BJ (cell line): ENCODE data around the gene DHX32. TPM values are rescaled to one million over a fixed set of nuclear protein-coding genes. Genes with fewer than 3 reads are reported as not detected.
"Not testable (repeated sequence)": the region's sequence is repeated elsewhere in the genome, so short reads cannot be mapped to it uniquely, and the experiment has no call there.

Source experiments
- CTCF ChIA-PET: fragments of 350-600 bp; formaldehyde crosslinking; extraction: SDS; loops from one replicate; lab custom pipeline; 2021; ENCODE audit warnings: antibody characterized with exemption, inconsistent platforms; lab: Yijun Ruan, JAX
- POLR2A ChIA-PET: fragments of 300-600 bp; sonication (Branson Sonifier 250); formaldehyde crosslinking; extraction: SDS; loops from one replicate; lab custom pipeline; 2021; ENCODE audit warnings: antibody characterized with exemption; lab: Charles Lee
- DNase-seq: peaks from one replicate; pipeline ENCODE4 v3.0.0-alpha.2; 2011; ENCODE audit warnings: low read depth
- H3K27me3 ChIP-seq: 2 replicates; pipeline ENCODE4 v1.6.0; 2011; ENCODE audit warnings: low read length; ENCODE audit not compliant: control insufficient read depth, insufficient read depth
- H3K36me3 ChIP-seq: 2 replicates; pipeline ENCODE4 v1.5.1; 2011; ENCODE audit warnings: low read length; ENCODE audit not compliant: control insufficient read depth, insufficient read depth
- H3K4me3 ChIP-seq: 2 replicates; pipeline ENCODE4 v1.5.1; 2011; ENCODE audit warnings: low read depth, mild to moderate bottlenecking, control low read depth, low read length
- CTCF ChIP-seq: IDR thresholded peaks from 2 replicates; pipeline ENCODE4 v1.5.1; 2011; ENCODE audit warnings: low read depth, mild to moderate bottlenecking, control low read depth, inconsistent platforms, low read length, moderate library complexity; ENCODE audit not compliant: insufficient read depth
- polyA plus RNA-seq: library from polyadenylated mRNA; depleted of rRNA; stranded (reverse); fragments of >200 nt; gene quantifications from 2 replicates; pipeline ENCODE4 v1.2.3, GENCODE V29; 2011

The DHX32 gene
- polyA plus RNA-seq, 1 experiment, result 18.2 TPM

- H3K27me3 ChIP-seq, result no peaks in the 10 kb centered on the region
Observed at GRCh38 chr10:125911145-125911544, 30.1 kb upstream of the DHX32 start.

GRCh38 chr10:125909491-125909890, 28.4 kb upstream of the DHX32 start:
- CTCF ChIA-PET, H3K4me3 ChIP-seq, POLR2A ChIA-PET, H3K27me3 ChIP-seq, DNase-seq, H3K36me3 ChIP-seq: not testable (repeated sequence)

More at GRCh38 chr10:125911145-125911544, 30.1 kb upstream of the DHX32 start:
- no peak for DNase-seq
- TF ChIP-seq CTCF, result no peak
- Histone ChIP-seq H3K4me3 (no peak overlapping the region), H3K36me3 (no peaks in the 10 kb centered on the region)
- CTCF ChIA-PET, result no interaction called here
- POLR2A ChIA-PET, result no interaction called here

DNA sequence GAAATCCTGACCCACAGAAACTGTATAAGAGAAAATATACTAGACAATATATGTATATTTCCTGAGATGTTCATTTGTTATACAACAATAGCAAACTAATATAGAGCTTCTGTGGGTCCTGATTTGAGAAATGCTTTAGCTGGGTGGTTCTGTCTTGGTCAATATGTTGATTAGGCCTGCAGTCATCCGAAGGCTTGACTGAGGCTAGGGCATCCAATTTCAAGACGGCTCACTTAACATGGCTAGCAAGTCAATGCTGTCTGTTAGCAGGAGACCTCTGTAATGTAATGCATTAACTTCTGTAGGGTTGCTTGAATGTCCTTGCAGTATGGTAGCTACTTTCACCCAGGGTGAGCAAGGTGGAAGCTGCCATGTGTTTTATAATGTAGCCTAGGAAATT, 27.7 kb upstream of the DHX32 start:
- DNase-seq, H3K27me3 ChIP-seq, H3K36me3 ChIP-seq, POLR2A ChIA-PET, CTCF ChIA-PET, H3K4me3 ChIP-seq: not testable (repeated sequence)

GRCh38 chr10:125907598-125907997, 26.5 kb upstream of the DHX32 start:
- H3K4me3 ChIP-seq, H3K27me3 ChIP-seq, CTCF ChIA-PET, DNase-seq, H3K36me3 ChIP-seq, POLR2A ChIA-PET: not testable (repeated sequence)

- POLR2A ChIA-PET, DNase-seq, H3K27me3 ChIP-seq, H3K4me3 ChIP-seq, H3K36me3 ChIP-seq: not testable (repeated sequence)
- CTCF ChIA-PET, result interaction anchor here (0.6 kb wide), 1 partner anchor 27 kb away, joined by 5 read pairs; no protein-coding TSS in a partner anchor
Observed at GRCh38 chr10:125905069-125905994, 24.2 kb upstream of the DHX32 start.

- H3K27me3 ChIP-seq, H3K4me3 ChIP-seq, CTCF ChIA-PET, POLR2A ChIA-PET, H3K36me3 ChIP-seq, DNase-seq: not testable (repeated sequence)
Observed at GRCh38 chr10:125903135-125903640, 22.1 kb upstream of the DHX32 start.

- CTCF ChIA-PET, result interaction anchor here (0.8 kb wide), 1 partner anchor 18 kb away, joined by 3 read pairs; no protein-coding TSS in a partner anchor
- H3K4me3 ChIP-seq, POLR2A ChIA-PET, DNase-seq, H3K27me3 ChIP-seq, H3K36me3 ChIP-seq: not testable (repeated sequence)
Observed at GRCh38 chr10:125900963-125901362, 19.9 kb upstream of the DHX32 start.

- H3K27me3 ChIP-seq, H3K4me3 ChIP-seq, H3K36me3 ChIP-seq, DNase-seq, POLR2A ChIA-PET: not testable (repeated sequence)
- CTCF ChIA-PET, result interaction anchor here (0.6 kb wide), 2 partner anchors 853 to 1559 kb away, joined by 3 read pairs; no protein-coding TSS in a partner anchor
Observed at GRCh38 chr10:125897317-125897716, 16.2 kb upstream of the DHX32 start.

DNA sequence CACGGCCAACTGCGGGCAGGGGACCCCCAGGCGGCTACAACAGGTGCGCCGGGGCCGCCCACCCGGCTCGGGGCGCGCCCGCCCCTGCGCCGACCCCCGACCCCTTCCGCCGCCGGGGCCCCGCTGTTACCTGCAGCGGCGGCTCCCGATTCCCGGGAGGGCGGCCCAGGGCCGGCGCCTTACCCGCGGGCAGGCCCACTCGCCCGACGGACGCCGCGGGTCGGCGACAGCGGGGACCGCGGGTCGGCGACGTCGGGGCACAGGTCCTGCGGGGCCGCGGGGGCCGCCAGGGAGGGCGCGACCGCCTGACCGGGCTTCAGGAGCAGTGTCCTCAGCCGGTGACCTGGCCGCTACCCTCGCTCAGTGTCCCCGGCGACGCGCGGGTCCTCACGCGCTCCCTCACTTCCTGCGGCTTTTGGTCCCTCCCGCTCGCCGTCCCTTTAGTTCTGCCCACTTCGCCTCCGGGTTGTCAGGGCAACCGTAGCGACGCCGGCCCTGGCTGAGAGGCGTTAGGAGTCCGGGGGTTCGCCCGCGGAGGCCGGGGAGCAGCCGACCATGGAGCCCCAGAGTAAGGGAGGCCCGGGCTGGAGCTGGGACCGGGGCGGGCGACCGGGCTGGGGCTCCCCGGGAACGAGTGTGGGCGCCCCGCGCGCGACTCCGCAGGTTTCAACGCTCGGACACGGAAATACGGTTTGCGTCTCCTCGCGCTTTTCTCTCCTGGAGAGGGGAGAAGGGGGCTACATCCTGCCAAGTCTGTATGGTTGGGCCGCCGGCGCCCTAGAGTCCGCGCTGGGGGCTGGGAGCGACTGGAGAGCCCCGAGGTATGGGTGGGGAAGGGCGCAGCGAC, 15.2 kb upstream of the DHX32 start, which contains the start of gene FANK1:
FANK1 (plus strand) TSS at position 477 of the 847 bp plus-strand sequence; CDS start at position 556, 79 bp downstream.
- H3K27me3 ChIP-seq, DNase-seq, CTCF ChIA-PET, H3K36me3 ChIP-seq, POLR2A ChIA-PET: not testable (repeated sequence)
- H3K4me3 ChIP-seq, result peak within 1 kb of the TSS; percentile 86

DNA sequence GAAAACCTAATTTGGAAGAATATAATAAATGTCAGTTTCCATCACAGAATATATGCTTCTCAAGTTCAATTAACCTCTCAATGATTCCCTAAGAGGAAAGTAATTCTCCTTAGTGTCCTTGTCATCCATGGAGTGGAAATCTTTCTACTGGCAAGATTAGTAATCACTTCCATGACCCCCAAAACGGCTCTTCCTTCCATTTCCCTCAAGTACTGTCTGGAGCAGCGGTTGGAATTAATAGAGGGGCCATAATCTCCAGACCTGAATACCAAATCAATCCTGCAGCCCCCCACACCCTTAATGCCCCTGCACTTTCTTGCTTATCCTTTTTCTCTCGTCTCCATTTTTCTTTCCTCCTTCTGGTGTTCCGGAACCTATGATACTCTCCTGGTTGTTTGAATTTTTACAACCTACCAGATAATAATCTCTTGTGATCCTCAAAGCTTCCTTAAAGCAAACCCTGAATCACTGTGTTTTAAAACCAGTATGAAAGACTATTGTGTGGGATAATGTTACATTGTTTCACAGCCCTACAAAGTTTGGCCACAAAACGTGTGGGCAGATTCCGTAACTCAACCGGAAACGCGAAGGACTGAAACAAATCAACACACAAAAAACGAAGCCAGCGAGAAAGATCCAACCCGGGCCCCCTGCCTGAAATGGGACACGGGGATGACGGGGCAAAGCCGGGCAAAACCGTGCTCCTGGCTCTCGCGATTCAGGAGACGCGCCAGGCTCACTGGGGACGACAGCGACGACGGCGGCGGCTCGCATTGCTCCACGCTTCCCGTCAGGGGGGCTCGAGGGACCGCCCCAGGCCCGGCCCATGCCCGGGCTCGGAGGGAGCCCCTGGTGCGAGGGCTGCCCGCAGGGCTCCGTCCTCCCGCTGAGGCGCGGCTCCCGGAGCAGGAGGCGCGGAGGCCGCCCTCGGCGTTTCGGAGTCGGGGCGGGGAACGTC, 14.3 kb upstream of the DHX32 start:
- CTCF ChIA-PET, POLR2A ChIA-PET, H3K27me3 ChIP-seq, H3K36me3 ChIP-seq, DNase-seq: not testable (repeated sequence)
- peak overlapping the region; percentile 86 for H3K4me3 ChIP-seq
